Measurements from ENCODE around the gene PTPRU.

DNA sequence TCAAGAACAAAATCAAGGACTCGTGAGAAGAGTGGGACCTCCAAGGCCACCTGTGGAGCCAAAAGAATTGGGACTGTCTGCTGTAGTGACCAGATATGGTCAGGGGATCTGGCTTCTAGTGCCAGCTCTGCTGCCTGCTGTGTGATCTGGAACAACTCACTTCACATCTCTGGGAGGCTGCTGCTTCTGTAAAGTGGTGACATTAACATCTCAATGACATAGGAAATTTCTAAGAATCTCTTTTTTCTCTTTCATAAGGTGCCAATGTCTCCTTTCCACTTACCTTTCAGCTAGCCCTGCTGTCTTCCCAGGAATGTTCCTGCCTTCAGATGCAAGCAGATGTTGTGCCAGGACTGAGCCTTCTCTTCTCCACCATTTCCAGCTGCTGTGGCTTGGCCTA, 49.6 kb upstream of the PTPRU start:
- TF ChIP-seq, protein P1, sequence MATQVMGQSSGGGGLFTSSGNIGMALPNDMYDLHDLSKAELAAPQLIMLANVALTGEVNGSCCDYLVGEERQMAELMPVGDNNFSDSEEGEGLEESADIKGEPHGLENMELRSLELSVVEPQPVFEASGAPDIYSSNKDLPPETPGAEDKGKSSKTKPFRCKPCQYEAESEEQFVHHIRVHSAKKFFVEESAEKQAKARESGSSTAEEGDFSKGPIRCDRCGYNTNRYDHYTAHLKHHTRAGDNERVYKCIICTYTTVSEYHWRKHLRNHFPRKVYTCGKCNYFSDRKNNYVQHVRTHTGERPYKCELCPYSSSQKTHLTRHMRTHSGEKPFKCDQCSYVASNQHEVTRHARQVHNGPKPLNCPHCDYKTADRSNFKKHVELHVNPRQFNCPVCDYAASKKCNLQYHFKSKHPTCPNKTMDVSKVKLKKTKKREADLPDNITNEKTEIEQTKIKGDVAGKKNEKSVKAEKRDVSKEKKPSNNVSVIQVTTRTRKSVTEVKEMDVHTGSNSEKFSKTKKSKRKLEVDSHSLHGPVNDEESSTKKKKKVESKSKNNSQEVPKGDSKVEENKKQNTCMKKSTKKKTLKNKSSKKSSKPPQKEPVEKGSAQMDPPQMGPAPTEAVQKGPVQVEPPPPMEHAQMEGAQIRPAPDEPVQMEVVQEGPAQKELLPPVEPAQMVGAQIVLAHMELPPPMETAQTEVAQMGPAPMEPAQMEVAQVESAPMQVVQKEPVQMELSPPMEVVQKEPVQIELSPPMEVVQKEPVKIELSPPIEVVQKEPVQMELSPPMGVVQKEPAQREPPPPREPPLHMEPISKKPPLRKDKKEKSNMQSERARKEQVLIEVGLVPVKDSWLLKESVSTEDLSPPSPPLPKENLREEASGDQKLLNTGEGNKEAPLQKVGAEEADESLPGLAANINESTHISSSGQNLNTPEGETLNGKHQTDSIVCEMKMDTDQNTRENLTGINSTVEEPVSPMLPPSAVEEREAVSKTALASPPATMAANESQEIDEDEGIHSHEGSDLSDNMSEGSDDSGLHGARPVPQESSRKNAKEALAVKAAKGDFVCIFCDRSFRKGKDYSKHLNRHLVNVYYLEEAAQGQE (IDR thresholded peaks at IDR 0.05; ENCODE audit: unreplicated experiment), result no peak
- TF ChIP-seq CTCF (conservative IDR thresholded peaks at IDR 0.05; ENCODE audit: low read depth in 2 of 2) (no peak), CREB1 (CRISPR knock-in tag; IDR thresholded peaks at IDR 0.05; ENCODE audit: low read depth) (no peak), EZH2 (IDR thresholded peaks at IDR 0.05; ENCODE audit: low read depth, unreplicated experiment) (no peak)

Data from GM23338 (cell line).